Left ventricle myocardium inferior (tissue), 1 donor: ENCODE data around the gene SBF2. TPM values are rescaled to one million over a fixed set of nuclear protein-coding genes. Genes with fewer than 3 reads are reported as not detected.
A peak's percentile ranks its signal among the peaks of the same experiment; 100 is the strongest.

ENCODE experiments used
- DNase-seq: peaks from one replicate; pipeline ENCODE4 v3.0.0-alpha.2; 2020
- H3K27ac ChIP-seq: fragments of 200-600 bp; replicated peaks from 2 replicates; pipeline ENCODE4 v1.8.0; 2021
- H3K27me3 ChIP-seq: fragments of 200-600 bp; 2 replicates; pipeline ENCODE4 v1.8.0; 2021; ENCODE audit warnings: low read depth
- H3K36me3 ChIP-seq: fragments of 200-600 bp; 2 replicates; pipeline ENCODE4 v1.8.0; 2021
- H3K4me1 ChIP-seq: fragments of 200-600 bp; 2 replicates; pipeline ENCODE4 v1.8.0; 2021
- H3K4me3 ChIP-seq: fragments of 200-600 bp; 2 replicates; pipeline ENCODE4 v1.8.0; 2021; ENCODE audit warnings: mild to moderate bottlenecking, moderate library complexity
- H3K9me3 ChIP-seq: fragments of 200-600 bp; replicated peaks from 2 replicates; pipeline ENCODE4 v1.8.0; 2021
- intact Hi-C: fragments of 100-400 bp; cut with micrococcal nuclease; formaldehyde crosslinking; loops from one replicate; pipeline ENCODE4 v1.11.0; 2022
- total RNA-seq: library from RNA; stranded (reverse); fragmentation: NEBNext Ultra II Directional; extraction: Animal tissue kit (Norgen Biotek cat#: 25700); gene quantifications from one replicate; pipeline ENCODE4 v1.2.1, GENCODE V29; 2021
- TF ChIP-seq, protein P1 (sequence below): fragments of 200-600 bp; IDR thresholded peaks from 2 replicates; pipeline ENCODE4 v1.8.0; 2021; ENCODE audit warnings: antibody characterized with exemption, mild to moderate bottlenecking, borderline replicate concordance
- donor health status: DM: no; HTN: yes; CAD: no; lungs with severe emphysema.

SBF2 gene
- total RNA-seq, 1 donor from 2014 or later, result 17.8 TPM

DNA sequence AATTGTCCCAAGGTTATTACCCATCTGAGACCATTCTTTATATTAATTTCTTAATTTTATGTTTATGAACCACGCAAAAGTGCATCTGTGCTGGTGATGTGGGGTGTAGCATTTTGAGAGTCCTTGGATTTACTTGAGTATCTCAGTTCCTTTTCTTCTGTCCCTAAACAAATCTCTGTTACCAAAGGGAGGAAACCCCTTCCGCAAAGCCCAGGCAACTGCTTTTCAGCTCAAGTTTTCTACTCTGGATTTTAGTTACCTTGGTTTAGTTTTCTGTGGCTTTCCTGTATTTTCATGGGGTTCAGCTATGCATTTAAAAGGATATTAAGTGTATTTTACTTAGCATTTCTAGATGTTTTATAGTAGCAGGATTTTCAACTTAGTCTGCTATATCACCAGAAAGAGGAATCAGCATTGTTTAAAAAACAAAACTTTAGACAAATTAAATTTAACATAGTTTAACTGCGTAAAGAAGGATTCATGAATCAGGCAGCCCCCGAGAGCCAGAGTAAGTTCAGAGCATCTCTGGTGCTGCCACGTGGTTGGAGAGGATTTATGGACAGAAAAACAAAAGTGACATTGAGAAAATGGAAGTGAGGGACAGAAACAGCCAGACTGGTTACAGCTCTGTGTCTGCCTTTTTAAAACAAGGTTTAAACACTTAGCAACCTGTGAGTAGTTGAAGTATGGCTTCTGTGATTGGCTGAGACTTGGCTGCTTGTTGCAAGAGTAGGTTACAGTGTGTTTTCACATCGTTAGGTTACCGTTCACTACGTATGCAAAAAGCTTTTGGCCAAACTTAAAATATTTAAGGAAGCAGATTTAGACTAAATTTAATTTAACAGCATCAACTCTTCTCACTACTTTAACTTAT is 20.4 kb upstream of the SBF2 start:
- peaks cover 33% of the 10 kb centered on the region for H3K4me1 ChIP-seq
- no peak overlapping the region for H3K27ac ChIP-seq
- no peak overlapping the region for H3K4me3 ChIP-seq
- H3K36me3 ChIP-seq, result no peaks in the 10 kb centered on the region
- TF ChIP-seq, protein P1, sequence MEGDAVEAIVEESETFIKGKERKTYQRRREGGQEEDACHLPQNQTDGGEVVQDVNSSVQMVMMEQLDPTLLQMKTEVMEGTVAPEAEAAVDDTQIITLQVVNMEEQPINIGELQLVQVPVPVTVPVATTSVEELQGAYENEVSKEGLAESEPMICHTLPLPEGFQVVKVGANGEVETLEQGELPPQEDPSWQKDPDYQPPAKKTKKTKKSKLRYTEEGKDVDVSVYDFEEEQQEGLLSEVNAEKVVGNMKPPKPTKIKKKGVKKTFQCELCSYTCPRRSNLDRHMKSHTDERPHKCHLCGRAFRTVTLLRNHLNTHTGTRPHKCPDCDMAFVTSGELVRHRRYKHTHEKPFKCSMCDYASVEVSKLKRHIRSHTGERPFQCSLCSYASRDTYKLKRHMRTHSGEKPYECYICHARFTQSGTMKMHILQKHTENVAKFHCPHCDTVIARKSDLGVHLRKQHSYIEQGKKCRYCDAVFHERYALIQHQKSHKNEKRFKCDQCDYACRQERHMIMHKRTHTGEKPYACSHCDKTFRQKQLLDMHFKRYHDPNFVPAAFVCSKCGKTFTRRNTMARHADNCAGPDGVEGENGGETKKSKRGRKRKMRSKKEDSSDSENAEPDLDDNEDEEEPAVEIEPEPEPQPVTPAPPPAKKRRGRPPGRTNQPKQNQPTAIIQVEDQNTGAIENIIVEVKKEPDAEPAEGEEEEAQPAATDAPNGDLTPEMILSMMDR, result no peak
- no peaks in the 10 kb centered on the region for H3K9me3 ChIP-seq
- intact Hi-C loops, result no loop called here
- DNase-seq, result no peak
- no peaks in the 10 kb centered on the region for H3K27me3 ChIP-seq

- H3K4me1 ChIP-seq, result peaks cover 42% of the 10 kb centered on the region
- H3K27ac ChIP-seq, result no peak overlapping the region
- H3K27me3 ChIP-seq, result no peaks in the 10 kb centered on the region
- H3K4me3 ChIP-seq, result no peak overlapping the region
- no peak for DNase-seq
- no peaks in the 10 kb centered on the region for H3K36me3 ChIP-seq
- TF ChIP-seq, protein P1, result no peak
- intact Hi-C loops, result no loop called here
- no peaks in the 10 kb centered on the region for H3K9me3 ChIP-seq
These were observed 17.8 kb upstream of the SBF2 start for GRCh38 chr11:10311802-10312201.

DNA sequence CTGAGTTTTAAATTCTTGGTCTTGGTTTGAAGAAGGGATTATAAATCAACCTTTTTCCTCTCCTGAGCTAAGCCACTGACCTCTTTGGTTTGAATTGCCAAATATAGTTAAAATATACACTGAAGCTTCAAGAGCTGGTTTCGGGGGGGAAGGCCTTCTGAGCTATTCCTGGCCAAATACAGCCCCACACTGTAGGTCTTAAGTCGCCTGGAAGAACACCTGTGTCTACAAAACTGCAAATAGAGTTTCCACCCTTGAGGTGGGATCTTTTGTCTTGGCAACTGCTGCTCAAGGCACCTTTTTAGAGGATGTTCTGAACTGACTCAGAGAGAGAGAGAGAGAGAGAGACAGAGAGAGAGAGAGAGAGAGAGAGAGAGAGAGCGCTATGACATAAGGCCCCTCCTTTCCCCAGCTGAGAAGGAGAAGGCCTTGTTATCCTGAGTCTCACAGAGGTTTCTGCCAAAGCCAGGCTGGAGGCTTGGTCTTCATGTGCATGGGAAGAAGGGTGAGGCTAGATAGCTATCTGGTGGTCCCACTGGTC is 16.4 kb upstream of the SBF2 start:
- H3K27me3 ChIP-seq, result no peaks in the 10 kb centered on the region
- no peak overlapping the region for H3K4me3 ChIP-seq
- no peaks in the 10 kb centered on the region for H3K36me3 ChIP-seq
- no peaks in the 10 kb centered on the region for H3K9me3 ChIP-seq
- DNase-seq, result no peak
- H3K27ac ChIP-seq, result peak overlapping the region; percentile 91
- peaks cover 56% of the 10 kb centered on the region for H3K4me1 ChIP-seq
- intact Hi-C loops, result no loop called here
- TF ChIP-seq, protein P1, result no peak

DNA sequence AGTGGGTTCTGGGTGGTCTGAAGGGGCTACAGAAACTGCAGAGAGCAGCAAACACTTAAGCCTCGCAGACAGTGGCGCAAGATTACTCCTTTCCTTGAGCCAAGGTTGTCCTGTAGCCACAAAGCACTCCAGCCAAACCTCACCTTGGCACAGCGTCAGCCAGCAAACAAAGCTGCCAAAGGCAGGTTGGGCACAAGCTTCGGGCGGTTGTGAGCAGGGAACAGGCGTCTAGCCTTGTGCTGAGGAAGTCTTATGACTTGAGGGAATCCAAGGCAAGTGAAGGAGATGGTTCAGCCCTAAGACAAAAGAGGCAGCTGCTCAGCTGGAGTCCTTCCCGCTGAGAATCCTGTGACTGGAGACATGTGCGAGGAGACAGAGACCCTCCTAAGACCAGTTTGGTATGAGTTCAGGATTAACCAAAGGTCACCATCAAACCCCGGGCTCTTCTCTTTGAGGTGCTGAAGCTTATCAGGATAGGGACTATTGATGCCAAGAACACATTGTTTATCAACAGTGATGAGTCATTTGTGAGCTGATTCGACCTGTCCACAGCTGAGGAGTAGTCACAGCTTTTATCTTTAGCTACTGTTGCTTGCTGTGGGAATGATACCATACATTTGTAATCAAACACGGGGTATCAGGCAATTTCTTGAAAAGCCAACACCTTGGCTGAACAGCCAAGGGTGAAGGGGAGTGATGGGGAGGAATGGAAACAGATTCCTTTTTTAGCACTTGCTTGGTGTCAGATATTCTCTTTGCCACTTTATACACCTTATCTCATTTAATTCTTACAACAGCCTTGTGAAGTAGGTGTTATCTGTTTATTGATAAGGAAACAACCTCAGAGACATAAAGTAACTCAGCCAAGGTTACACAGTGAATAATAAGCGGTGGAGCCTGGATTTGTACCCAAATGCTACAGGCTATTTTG is 15.4 kb upstream of the SBF2 start:
- no peak overlapping the region for H3K4me3 ChIP-seq
- peak; percentile 59 for DNase-seq
- H3K36me3 ChIP-seq, result no peaks in the 10 kb centered on the region
- H3K27me3 ChIP-seq, result no peaks in the 10 kb centered on the region
- intact Hi-C loops, result loop anchor here (5.0 kb wide), 1 partner anchor 102 kb away; no protein-coding TSS in a partner anchor
- H3K9me3 ChIP-seq, result no peaks in the 10 kb centered on the region
- peak overlapping the region; percentile 91 for H3K27ac ChIP-seq
- TF ChIP-seq, protein P1, result no peak
- peaks cover 62% of the 10 kb centered on the region for H3K4me1 ChIP-seq
